ENCODE measurements around the gene AKAP8L.

Gene AKAP8L

GRCh38 chr19:15432629-15433518 is 14.1 kb upstream of the AKAP8L start:
- FAIRE-seq, result no peak

DNA sequence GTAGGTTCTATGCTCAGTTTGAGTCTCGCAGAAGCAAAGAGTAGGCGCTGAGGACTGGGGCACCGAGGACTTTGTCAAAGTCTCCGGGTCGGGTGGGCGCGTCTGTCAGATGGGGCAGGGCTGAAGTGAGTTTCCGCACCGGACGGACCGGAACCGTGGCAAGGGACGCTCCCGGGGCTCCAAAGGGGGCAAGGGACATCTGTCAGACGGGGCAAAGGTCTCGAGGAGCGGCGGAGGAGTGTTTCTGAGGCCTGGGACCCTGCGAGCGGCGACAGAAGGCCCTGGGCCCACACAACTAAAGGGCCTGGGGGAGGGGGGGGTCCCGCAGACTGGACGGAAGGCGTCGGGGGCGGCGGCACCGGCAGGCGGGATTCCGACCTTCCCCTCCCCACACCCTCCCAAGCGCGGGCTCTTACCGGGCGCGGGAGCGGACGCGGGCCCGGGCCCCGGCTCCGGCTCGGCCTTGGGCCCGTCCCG is 13.3 kb upstream of the AKAP8L start:
- FAIRE-seq, result no peak

GRCh38 chr19:15431396-15432017 is 12.7 kb upstream of the AKAP8L start:
- no peak for FAIRE-seq

GRCh38 chr19:15430526-15431120 is 11.8 kb upstream of the AKAP8L start:
- FAIRE-seq, result no peak

- no peak for FAIRE-seq
Measured at GRCh38 chr19:15429825-15430467, 11.2 kb upstream of the AKAP8L start.

- FAIRE-seq, result no peak
Measured at GRCh38 chr19:15428956-15429824, 10.4 kb upstream of the AKAP8L start.

GRCh38 chr19:15427991-15428471 is 9.2 kb upstream of the AKAP8L start:
- no peak for FAIRE-seq

DNA sequence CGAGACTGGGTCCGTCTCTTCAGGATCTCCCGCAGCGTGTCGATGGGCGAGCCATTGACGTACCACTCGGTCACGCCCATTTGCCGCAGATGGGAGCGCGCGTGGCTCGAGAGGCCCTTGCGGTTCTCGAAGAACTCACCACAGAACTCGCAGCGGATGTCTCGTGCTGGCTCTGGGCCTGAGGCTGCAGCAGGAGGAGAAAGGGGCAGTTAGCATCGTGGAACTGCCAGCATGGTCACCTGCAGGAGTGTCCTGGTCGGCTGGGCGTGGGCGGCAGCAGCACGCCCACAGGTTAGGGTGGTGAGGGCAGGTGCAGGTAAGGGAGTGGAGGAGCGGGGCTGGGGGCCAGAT is 8.5 kb upstream of the AKAP8L start:
- no peak for FAIRE-seq

DNA sequence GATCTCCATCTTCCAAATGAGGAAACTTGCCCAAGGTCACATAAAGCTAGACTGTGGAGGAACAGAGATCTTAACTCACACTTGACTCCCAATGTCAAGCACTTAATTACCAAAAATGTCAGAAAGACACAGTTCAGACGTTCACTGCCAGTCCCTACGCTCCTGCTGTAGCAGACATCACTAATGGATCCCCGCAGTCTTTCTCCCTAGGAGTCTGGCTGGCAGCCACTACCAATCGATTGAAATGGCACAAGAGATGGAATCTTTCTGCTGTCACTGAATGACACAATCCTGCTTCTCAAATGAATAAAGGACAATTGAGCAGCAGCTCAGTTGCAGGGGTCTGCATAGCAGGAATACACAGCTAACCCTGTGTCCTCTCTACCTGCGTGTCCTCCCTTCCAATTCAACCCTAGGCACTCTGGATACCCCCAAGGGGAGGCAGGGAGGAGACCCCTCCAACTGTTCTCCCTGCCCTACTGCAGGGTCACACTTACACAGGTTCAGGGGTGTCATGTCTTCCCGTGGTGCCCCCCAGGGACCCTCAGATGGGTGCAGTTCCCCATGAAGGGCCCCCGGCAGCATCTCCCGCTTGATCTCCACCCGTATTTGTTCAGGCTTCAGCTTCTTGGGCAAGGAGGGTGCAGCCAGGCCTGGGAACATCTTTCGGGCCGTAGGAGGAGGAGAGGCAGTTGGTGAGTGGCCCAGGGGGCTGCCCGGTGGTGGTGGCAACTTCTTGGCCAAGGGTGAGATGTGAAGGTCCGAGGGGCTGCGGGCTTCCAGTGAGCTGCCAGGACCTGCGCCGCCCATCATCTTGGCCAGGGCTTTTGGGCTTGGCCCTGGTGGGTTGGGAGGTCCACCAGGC is 7.9 kb upstream of the AKAP8L start:
- no peak for FAIRE-seq

- no peak for FAIRE-seq
Measured at GRCh38 chr19:15425321-15425950, 6.6 kb upstream of the AKAP8L start.

GRCh38 chr19:15424692-15425272 is 6.0 kb upstream of the AKAP8L start:
- FAIRE-seq, result no peak

- FAIRE-seq, result no peak
Measured at GRCh38 chr19:15424121-15424520, 5.3 kb upstream of the AKAP8L start.

GRCh38 chr19:15423130-15423529 is 4.3 kb upstream of the AKAP8L start:
- FAIRE-seq, result no peak

DNA sequence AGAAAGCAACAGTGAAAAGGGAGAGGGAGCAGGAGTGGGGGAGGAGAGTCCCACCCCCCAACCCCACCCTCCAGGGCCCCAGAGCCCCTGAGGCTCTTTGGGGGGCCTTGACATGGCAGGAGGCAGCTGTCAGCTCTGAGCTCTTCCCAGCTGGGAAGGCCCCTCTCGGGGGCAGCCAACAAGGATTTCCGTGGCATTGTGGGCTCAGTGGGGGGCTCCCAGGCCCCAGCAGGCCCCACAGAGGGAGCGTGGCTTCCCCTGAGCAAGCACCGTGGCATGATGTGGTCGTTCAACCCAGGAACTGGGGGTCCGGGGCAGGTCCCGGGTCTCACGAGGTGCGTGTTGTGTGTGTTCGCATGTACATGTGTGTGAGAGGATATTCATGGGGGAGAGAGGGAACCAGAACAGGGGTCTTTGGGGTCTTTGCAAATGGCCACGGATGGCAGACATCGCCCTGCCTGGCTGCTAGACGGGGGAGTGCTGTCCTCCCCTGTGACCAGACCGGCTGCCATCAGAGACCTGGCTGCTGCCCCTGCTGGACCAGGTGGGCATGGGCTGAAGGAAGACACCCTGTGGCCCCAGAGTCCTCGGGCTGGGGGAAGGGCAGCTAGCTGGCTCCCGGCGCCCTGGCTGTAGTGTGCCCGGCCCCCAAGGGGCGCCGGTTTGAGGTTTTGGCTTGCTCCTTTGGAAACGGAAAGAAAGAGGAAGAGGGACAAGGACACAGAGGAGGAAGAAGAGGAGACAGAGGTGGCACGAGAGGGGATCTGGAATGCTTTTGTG is 3.7 kb upstream of the AKAP8L start:
- FAIRE-seq, result no peak

- FAIRE-seq, result no peak
Measured at GRCh38 chr19:15421721-15422260, 3.0 kb upstream of the AKAP8L start.

DNA sequence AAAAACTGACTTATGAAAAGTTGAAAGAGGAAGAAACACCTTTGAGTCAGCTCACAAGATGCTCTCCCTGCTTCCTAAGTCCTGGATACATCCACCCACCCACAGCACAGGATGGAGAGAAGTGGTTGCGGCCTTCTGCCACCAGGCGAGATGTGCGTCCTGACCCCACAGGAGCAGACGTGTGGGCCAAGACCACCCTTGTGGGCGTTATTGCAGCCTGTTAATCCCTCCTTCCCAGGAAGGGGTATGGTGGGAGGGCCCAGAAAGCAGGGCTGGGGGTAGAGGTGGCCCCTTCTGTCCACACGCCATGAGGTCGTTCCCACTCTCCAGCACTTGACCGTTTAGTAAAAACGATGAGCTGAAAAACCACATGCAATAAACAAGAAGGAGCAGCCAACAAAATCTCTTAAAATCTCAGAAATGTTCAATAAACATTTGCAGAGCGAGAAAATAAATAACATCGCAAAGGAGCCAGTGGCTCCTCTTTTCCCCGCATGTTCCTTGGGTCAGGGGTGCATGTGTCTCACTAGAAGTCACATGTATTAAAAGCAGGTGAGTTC is 2.4 kb upstream of the AKAP8L start:
- no peak for FAIRE-seq

DNA sequence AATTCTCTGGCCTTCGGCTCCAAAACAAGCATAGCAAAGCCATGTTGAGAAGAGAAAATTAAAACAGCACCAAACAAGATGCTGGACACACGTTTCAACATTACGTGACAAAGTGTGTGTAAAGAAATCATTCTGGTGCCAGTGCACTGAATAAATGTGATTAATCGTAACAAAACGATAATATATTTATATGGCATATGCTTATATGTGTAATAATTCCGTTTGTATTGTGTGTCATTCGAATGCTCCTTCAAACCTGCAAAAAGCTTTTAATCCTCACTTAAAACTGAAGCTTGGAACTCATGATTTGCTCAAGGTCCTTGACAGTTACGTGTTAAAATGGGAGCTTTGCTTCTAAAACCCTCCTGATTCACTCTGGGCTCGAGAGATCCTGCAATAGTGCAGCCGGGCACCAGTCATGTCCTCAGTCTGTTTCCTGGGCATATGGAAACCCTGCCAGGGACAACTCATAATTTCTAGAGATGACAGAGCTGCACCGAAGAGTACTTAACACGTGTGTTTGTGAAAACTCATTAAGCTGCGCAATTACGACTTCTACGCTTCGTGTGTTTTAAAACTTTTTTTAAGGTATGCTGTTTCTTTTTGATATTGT is 731 bp upstream of the AKAP8L start:
- no peak for FAIRE-seq

GRCh38 chr19:15418231-15418578 is 583 bp downstream of the AKAP8L start:
- FAIRE-seq, result no peak

DNA sequence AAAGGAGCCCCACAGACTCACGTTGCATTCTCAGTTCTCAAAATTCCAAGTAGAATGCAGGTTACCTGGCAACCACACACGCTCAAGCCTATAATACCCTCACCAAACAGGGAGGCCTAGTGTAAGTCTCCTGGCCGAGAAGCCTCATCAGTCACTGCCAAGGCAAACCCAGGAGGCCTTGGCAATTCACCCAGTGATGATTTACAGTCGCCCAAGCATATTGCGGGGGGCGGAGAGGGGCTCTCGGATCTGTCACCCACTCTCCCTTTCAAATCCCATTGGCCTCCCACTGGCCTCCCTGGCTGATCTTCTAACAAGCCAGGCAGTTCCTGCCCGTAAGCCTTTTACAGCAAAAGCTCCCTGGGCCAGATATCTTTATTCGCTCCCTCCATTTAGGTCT is 1.1 kb downstream of the AKAP8L start:
- FAIRE-seq, result no peak

Measured in islet of Langerhans (tissue), 1 donor.